Calu3 (cell line): Measurements from ENCODE around the gene PPM1G. TPM values are rescaled to one million over a fixed set of nuclear protein-coding genes. Genes with fewer than 3 reads are reported as not detected.
A peak's percentile ranks its signal among the peaks of the same experiment; 100 is the strongest.

ENCODE experiments used
- BruUV-seq: library from RNA; stranded (reverse); fragments of 400-500 nt; replicated peaks from 2 replicates; lab custom pipeline; 2021; lab: Mats Ljungman, UMichigan
- CTCF ChIA-PET: fragments of 300-600 bp; sonication (Branson Sonifier 250); formaldehyde crosslinking; loops from one replicate; lab custom pipeline; 2022; ENCODE audit warnings: antibody characterized with exemption; lab: Charles Lee
- DNase-seq: peaks from one replicate; pipeline ENCODE4 v3.0.0; 2022
- H3K27ac Mint-ChIP-seq: one replicate; pipeline ENCODE4 v1.8.0; 2022; ENCODE audit warnings: mixed read lengths; ENCODE audit not compliant: unreplicated experiment
- H3K27me3 Mint-ChIP-seq: one replicate; pipeline ENCODE4 v1.8.0; 2022; ENCODE audit warnings: mixed read lengths; ENCODE audit not compliant: unreplicated experiment
- H3K36me3 Mint-ChIP-seq: one replicate; pipeline ENCODE4 v1.8.0; 2022; ENCODE audit warnings: mild to moderate bottlenecking, moderate library complexity, mixed read lengths; ENCODE audit not compliant: insufficient read depth, unreplicated experiment
- H3K4me1 Mint-ChIP-seq: one replicate; pipeline ENCODE4 v1.8.0; 2022; ENCODE audit warnings: mild to moderate bottlenecking, low read depth, mixed read lengths; ENCODE audit not compliant: unreplicated experiment
- H3K4me3 Mint-ChIP-seq: one replicate; pipeline ENCODE4 v1.8.0; 2022; ENCODE audit warnings: mild to moderate bottlenecking, low read depth, moderate library complexity, mixed read lengths; ENCODE audit not compliant: unreplicated experiment
- H3K9me3 Mint-ChIP-seq: one replicate; pipeline ENCODE4 v1.8.0; 2022; ENCODE audit warnings: low read depth, mixed read lengths; ENCODE audit not compliant: unreplicated experiment
- intact Hi-C: fragments of 100-400 bp; cut with micrococcal nuclease; formaldehyde crosslinking; loops from one replicate; pipeline ENCODE4 v1.10.0; 2022; ENCODE audit not compliant: unreplicated experiment
- total RNA-seq: library from RNA; stranded (reverse); gene quantifications from 2 replicates; pipeline ENCODE4 v1.2.3, GENCODE V29; 2022
- TF ChIP-seq, protein P1 (sequence below): fragments of 200-600 bp; IDR thresholded peaks from one replicate; pipeline ENCODE4 v1.8.0; 2022; ENCODE audit warnings: antibody characterized with exemption; ENCODE audit not compliant: unreplicated experiment

PPM1G gene
- total RNA-seq, 1 experiment from 2014 or later: 118 TPM

DNA sequence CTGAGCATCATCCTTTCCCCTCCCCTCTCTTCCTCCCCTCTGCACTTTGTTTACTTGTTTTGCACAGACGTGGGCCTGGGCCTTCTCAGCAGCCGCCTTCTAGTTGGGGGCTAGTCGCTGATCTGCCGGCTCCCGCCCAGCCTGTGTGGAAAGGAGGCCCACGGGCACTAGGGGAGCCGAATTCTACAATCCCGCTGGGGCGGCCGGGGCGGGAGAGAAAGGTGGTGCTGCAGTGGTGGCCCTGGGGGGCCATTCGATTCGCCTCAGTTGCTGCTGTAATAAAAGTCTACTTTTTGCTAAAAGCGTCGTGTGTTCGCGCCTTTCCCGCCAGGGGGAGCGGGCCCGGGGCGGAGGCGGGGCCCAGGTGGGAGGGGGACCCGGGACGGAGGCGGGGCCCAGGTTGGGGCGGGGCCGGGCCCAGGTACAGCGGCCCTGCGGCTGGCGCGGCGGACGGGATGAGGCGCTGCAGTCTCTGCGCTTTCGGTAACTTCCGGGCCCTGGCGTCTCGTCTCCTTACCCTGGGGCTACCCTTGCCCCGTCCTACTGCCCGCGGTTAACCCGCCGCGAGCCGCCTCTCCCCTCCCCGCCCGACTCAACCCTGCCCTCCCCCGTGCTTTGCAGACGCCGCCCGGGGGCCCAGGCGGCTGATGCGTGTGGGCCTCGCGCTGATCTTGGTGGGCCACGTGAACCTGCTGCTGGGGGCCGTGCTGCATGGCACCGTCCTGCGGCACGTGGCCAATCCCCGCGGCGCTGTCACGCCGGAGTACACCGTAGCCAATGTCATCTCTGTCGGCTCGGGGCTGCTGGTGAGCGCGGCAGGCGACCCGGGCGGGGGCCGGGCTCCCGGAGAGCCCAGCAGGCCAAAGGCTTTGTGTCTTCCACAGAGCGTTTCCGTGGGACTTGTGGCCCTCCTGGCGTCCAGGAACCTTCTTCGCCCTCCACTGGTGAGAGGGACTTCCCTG, 32.8 kb upstream of the PPM1G start, which contains the start of gene KRTCAP3:
KRTCAP3 (plus strand) TSS at position 424 of the 962 bp plus-strand sequence; CDS start at position 456, 32 bp downstream.
- Mint-ChIP-seq H3K27me3 (no peaks in the 10 kb centered on the region), H3K4me3 (peak within 1 kb of the TSS; percentile 79), H3K4me1 (peaks cover 26% of the 10 kb centered on the region), H3K9me3 (no peaks in the 10 kb centered on the region), H3K27ac (peak within 1 kb of the TSS; percentile 85), H3K36me3 (peaks cover 65% of the 10 kb centered on the region)
- CTCF ChIA-PET: interaction anchor here (0.7 kb wide), 1 partner anchor 85 kb away, joined by 3 read pairs; no protein-coding TSS in a partner anchor
- no TSS peak for BruUV-seq
- peak; percentile 94 for DNase-seq
- intact Hi-C loops: loop anchor here (5.0 to 10.0 kb wide), 2 partner anchors 35 to 143 kb away; partner anchors contain the start of genes PPM1G and ZNF512
- TF ChIP-seq, protein P1, sequence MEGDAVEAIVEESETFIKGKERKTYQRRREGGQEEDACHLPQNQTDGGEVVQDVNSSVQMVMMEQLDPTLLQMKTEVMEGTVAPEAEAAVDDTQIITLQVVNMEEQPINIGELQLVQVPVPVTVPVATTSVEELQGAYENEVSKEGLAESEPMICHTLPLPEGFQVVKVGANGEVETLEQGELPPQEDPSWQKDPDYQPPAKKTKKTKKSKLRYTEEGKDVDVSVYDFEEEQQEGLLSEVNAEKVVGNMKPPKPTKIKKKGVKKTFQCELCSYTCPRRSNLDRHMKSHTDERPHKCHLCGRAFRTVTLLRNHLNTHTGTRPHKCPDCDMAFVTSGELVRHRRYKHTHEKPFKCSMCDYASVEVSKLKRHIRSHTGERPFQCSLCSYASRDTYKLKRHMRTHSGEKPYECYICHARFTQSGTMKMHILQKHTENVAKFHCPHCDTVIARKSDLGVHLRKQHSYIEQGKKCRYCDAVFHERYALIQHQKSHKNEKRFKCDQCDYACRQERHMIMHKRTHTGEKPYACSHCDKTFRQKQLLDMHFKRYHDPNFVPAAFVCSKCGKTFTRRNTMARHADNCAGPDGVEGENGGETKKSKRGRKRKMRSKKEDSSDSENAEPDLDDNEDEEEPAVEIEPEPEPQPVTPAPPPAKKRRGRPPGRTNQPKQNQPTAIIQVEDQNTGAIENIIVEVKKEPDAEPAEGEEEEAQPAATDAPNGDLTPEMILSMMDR: peak; percentile 86

DNA sequence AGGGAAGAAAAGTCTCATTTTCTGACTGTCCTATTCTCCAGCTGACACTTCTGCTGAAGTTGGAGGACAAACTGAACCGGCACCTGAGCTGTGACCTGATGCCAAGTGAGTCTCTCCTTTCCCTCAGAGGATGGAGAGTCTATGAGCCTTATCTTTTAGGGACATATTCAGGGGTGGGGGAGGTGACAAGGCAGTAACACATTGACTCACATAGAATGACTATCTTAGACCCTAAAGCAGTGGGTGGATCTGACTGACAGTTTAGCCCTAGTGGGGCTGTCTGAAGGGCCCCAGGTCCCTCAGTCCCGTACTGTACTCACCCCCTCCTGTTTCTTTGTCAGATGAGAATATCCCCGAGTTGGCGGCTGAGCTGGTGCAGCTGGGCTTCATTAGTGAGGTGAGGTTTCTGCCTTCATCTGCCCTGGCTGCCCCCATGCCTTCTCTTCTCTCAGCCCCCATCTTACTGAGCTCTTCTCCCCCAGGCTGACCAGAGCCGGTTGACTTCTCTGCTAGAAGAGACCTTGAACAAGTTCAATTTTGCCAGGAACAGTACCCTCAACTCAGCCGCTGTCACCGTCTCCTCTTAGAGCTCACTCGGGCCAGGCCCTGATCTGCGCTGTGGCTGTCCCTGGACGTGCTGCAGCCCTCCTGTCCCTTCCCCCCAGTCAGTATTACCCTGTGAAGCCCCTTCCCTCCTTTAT, 32.0 kb upstream of the PPM1G start:
- Mint-ChIP-seq H3K36me3 (peaks cover 68% of the 10 kb centered on the region), H3K4me1 (peaks cover 26% of the 10 kb centered on the region), H3K9me3 (no peaks in the 10 kb centered on the region), H3K4me3 (no peak overlapping the region), H3K27me3 (no peaks in the 10 kb centered on the region), H3K27ac (peak overlapping the region; percentile 10)
- DNase-seq: no peak
- CTCF ChIA-PET: interaction anchor here (0.6 to 0.7 kb wide), 2 partner anchors 30 to 86 kb away, joined by 3 read pairs; no protein-coding TSS in a partner anchor
- TF ChIP-seq, protein P1: no peak
- no TSS peak for BruUV-seq
- intact Hi-C loops: loop anchor here (5.0 to 10.0 kb wide), 2 partner anchors 34 to 143 kb away; partner anchors contain the start of genes PPM1G and ZNF512

DNA sequence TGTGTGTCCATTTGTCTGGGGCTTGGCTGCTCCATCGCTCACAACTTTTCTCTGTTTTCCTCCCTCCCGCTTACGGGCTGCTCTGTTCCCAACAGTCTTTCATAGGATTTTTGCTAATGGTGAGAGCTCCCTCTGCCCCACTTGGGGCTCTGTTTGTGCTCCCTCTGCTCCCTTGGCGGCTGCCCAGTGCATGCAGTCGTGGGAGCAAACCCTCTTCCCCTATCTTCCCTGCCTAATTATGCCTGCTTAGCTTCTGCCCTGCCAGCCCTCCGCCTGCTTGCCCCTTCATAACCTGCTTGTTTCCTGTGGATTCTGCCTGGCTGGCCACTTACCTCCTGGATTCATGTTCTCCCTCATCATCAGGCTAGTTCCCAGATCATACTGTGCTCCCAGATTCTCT, 26.2 kb upstream of the PPM1G start:
- H3K4me3 Mint-ChIP-seq: no peak overlapping the region
- intact Hi-C loops: no loop called here
- H3K27me3 Mint-ChIP-seq: no peaks in the 10 kb centered on the region
- no peak for DNase-seq
- no peaks in the 10 kb centered on the region for H3K4me1 Mint-ChIP-seq
- BruUV-seq: no TSS peak
- CTCF ChIA-PET: no interaction called here
- no peak overlapping the region for H3K27ac Mint-ChIP-seq
- TF ChIP-seq, protein P1: no peak
- peaks cover 52% of the 10 kb centered on the region for H3K36me3 Mint-ChIP-seq
- no peaks in the 10 kb centered on the region for H3K9me3 Mint-ChIP-seq

DNA sequence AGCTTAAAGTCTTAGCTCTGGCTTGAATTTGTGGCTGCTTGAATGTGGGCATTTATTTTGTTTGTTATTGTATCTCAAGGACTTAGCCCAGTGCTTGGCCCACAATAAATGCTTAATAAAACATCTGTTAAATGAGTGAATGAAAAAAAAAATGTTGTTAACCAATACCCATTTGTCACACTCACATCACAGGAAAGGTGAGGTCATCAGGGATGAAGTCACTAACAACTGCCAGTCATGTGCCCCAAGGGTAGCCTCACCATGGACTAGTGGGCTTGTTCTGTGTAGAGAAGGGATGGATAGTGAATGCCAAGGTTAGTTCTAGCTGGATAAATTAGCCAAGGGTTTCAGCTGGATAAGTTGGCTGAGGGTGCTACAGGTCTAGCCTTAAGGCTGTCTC, 22.0 kb upstream of the PPM1G start:
- DNase-seq: no peak
- intact Hi-C loops: no loop called here
- Mint-ChIP-seq H3K36me3 (peaks cover 51% of the 10 kb centered on the region), H3K27me3 (no peaks in the 10 kb centered on the region), H3K9me3 (no peaks in the 10 kb centered on the region), H3K27ac (no peak overlapping the region), H3K4me3 (no peak overlapping the region), H3K4me1 (no peaks in the 10 kb centered on the region)
- BruUV-seq: no TSS peak
- TF ChIP-seq, protein P1: no peak
- CTCF ChIA-PET: interaction anchor here (1.6 kb wide), 1 partner anchor 252 kb away, joined by 5 read pairs; no protein-coding TSS in a partner anchor
